ENCODE measurements around the gene U2AF1L4.
A peak's percentile ranks its signal among the peaks of the same experiment; 100 is the strongest.

Gene U2AF1L4

GRCh38 chr19:35745328-35746086 lies at the start of gene U2AF1L4, which contains the start of gene PSENEN:
U2AF1L4 (minus strand) TSS chr19:35745418; CDS start chr19:35745391, 27 bp downstream.
PSENEN (plus strand) TSS chr19:35745651; CDS start chr19:35745931, 280 bp downstream.
- peak; percentile 99 for DNase-seq (ENCODE audit: low spot score)

GRCh38 chr19:35793381-35794165 lies 48.4 kb upstream of the U2AF1L4 start:
- no peak for DNase-seq (ENCODE audit: low spot score)

- DNase-seq (ENCODE audit: low spot score) = no peak
These were observed 47.7 kb upstream of the U2AF1L4 start for GRCh38 chr19:35792888-35793287.

- DNase-seq (ENCODE audit: low spot score) = no peak
These were observed 47.1 kb upstream of the U2AF1L4 start for GRCh38 chr19:35792312-35792711.

GRCh38 chr19:35791814-35792279 lies 46.6 kb upstream of the U2AF1L4 start:
- DNase-seq (ENCODE audit: low spot score) = no peak

- no peak for DNase-seq (ENCODE audit: low spot score)
These were observed 46.0 kb upstream of the U2AF1L4 start for GRCh38 chr19:35790981-35791813.

GRCh38 chr19:35789978-35790944 lies 45.0 kb upstream of the U2AF1L4 start:
- DNase-seq (ENCODE audit: low spot score) = no peak

GRCh38 chr19:35789195-35789977 lies 44.2 kb upstream of the U2AF1L4 start:
- no peak for DNase-seq (ENCODE audit: low spot score)

- DNase-seq (ENCODE audit: low spot score) = no peak
These were observed 43.2 kb upstream of the U2AF1L4 start for GRCh38 chr19:35788205-35788960.

GRCh38 chr19:35787227-35787799 lies 42.1 kb upstream of the U2AF1L4 start:
- no peak for DNase-seq (ENCODE audit: low spot score)

GRCh38 chr19:35786299-35787160 lies 41.3 kb upstream of the U2AF1L4 start:
- no peak for DNase-seq (ENCODE audit: low spot score)

GRCh38 chr19:35785339-35785627 lies 40.1 kb upstream of the U2AF1L4 start:
- DNase-seq (ENCODE audit: low spot score) = no peak

GRCh38 chr19:35784503-35785338 lies 39.5 kb upstream of the U2AF1L4 start:
- no peak for DNase-seq (ENCODE audit: low spot score)

- DNase-seq (ENCODE audit: low spot score) = peak; percentile 20
These were observed 38.5 kb upstream of the U2AF1L4 start for GRCh38 chr19:35783469-35784434.

GRCh38 chr19:35782589-35782988 lies 37.4 kb upstream of the U2AF1L4 start:
- DNase-seq (ENCODE audit: low spot score) = no peak

GRCh38 chr19:35781650-35782049 lies 36.4 kb upstream of the U2AF1L4 start:
- no peak for DNase-seq (ENCODE audit: low spot score)
